Heart left ventricle (tissue), 16 donors: ENCODE measurements around the gene SPDYE4. TPM values are rescaled to one million over a fixed set of nuclear protein-coding genes. Genes with fewer than 3 reads are reported as not detected.

Experiments used
- ATAC-seq, 4 donors: fragments of 200-7000 bp; cut with Tn5 transposase; one replicate each; pipeline ENCODE4 v1.9.1; 2020 to 2022; ENCODE audit warnings: moderate library complexity in 4 of 4, mild to moderate bottlenecking in 3 of 4, moderate number of reproducible peaks in 1 of 4
- DNase-seq, 5 donors: peaks; one replicate each; pipeline ENCODE4 v3.0.0-alpha.2; 2020
- H3K27ac ChIP-seq, 12 donors: fragments of 200-600 bp; sonication (generic) in 4 of 12; one replicate each; pipeline versions ENCODE4 v1.5.0 to v1.8.0; 2016 to 2022; ENCODE audit warnings: mild to moderate bottlenecking in 2 of 12
- H3K27me3 ChIP-seq, 9 donors: fragments of 200-600 bp; sonication (generic) in 2 of 9; one replicate each; pipeline versions ENCODE4 v1.5.1 to v1.8.0; 2016 to 2022; ENCODE audit warnings: mild to moderate bottlenecking in 3 of 9
- H3K36me3 ChIP-seq, 9 donors: fragments of 200-600 bp; sonication (generic) in 2 of 9; one replicate each; pipeline versions ENCODE4 v1.5.0 to v1.8.0; 2018 to 2022; ENCODE audit warnings: mild to moderate bottlenecking in 2 of 9
- H3K4me1 ChIP-seq, 12 donors: fragments of 200-600 bp; sonication (generic) in 4 of 12; one replicate each; pipeline versions ENCODE4 v1.5.0 to v1.8.0; 2016 to 2022; ENCODE audit warnings: mild to moderate bottlenecking in 3 of 12
- H3K4me3 ChIP-seq, 12 donors: fragments of 200-600 bp; sonication (generic) in 4 of 12; one replicate each; pipeline versions ENCODE4 v1.5.0 to v1.8.0; 2017 to 2022; ENCODE audit warnings: mild to moderate bottlenecking in 9 of 12, moderate library complexity in 4 of 12
- H3K9me3 ChIP-seq, 12 donors: fragments of 200-600 bp; sonication (generic) in 4 of 12; one replicate each; pipeline versions ENCODE4 v1.5.0 to v1.8.0; 2016 to 2022; ENCODE audit warnings: mild to moderate bottlenecking in 1 of 12
- POLR2A ChIP-seq, 2 donors: fragments of 450-650 bp; IDR thresholded peaks; one replicate each; pipeline ENCODE4 v1.6.1; 2017; ENCODE audit warnings: antibody characterized with exemption in 2 of 2, mild to moderate bottlenecking in 2 of 2, moderate library complexity in 2 of 2
- WGBS, 4 donors: extraction: QIAGEN DNeasy Blood & Tissue Kit in 2 of 4; methylation state at CpG; one replicate each; pipeline versions ENCODE4 v1.1.5 to v1.1.7; 2013 to 2018; 5-methylcytosine and 5-hydroxymethylcytosine counted together
- intact Hi-C, 10 donors: fragments of 100-400 bp; cut with DNase I; formaldehyde crosslinking; loops; one replicate each; pipeline versions ENCODE4 v1.11.1 to v1.14.2; 2022
- polyA plus RNA-seq, 2 donors: library from polyadenylated mRNA; stranded (reverse); fragments of 200-250 nt; gene quantifications; one replicate each; pipeline ENCODE4 v1.2.3, GENCODE V29; 2013
- total RNA-seq, 9 donors: library from RNA; depleted of rRNA in 2 of 9; stranded (reverse); fragments of >200 nt in 2 of 9; fragmentation: NEBNext Ultra II Directional in 3 of 9; extraction: Animal tissue kit (Norgen Biotek cat#: 25700) in 3 of 9; gene quantifications; one replicate each; pipeline versions ENCODE4 v1.1.0 to v1.2.4, GENCODE V29; 2016 to 2023
- TF ChIP-seq, protein P1 (sequence below), 12 donors: fragments of 200-600 bp; sonication (generic) in 4 of 12; IDR thresholded peaks; one replicate each; pipeline versions ENCODE4 v1.5.0 to v1.8.0; 2018 to 2022; ENCODE audit warnings: antibody characterized with exemption in 12 of 12, mild to moderate bottlenecking in 5 of 12
- donor health status: ischemic (EF 13 %, LVEDD 7.1; RV severe dilation, severe dysfunction).
- donor health status: healthy with polysubstance abuse.
- donor health status: DM: no; HTN: yes; CAD: no.
- donor health status: DM: no; HTN: no; CAD: no.
- donor health status: ischemic (EF 25% LVEDD 6.9; RV normal size, moderate dysfunction).
- donor health status: ischemic (EF 25% LVEDD 5.7; RV mildly dilated, moderate dysfunction).
- donor health status: healthy.
- donor health status: DM: yes; HTN: yes; CAD: no.
- donor health status: ischemic (EF 35%, LVEDD 5.7; RV mildly dilated, moderate dysfunction).
- donor health status: nonischemic (EF 11% LVEDD 7.7; RV severe dilation, severe dysfunction).
- donor health status: DM: yes; HTN: yes; CAD: no.
- donor health status: PGD.
- donor health status: ischemic (EF 29% LVEDD 5.4; RV normal size, mild dysfunction).
- donor health status: nonischemic (EF 23%, LVEDD 6.1; RV moderate dilation, normal function).

SPDYE4 gene
- total and polyA plus RNA-seq, 11 donors: not detected

DNA sequence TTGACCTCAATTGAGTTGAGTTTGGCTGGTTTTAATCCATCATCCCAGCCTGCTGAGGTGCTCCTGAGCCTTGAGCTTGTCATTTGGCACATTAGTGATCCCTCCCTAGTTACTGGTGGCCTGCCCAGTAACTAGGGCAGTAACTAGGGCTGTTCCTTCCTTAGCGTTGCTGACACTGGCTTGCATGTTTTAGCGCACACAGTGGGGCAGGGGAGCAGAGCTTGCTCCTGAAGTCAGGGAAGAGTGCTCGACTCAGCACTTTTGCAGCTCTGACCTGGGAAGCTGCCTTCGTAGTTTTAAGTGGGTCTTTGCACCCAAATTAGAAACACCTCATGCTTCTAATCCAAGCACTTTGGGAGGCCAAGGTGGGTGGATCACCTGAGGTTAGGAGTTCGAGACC lies 29.4 kb downstream of the SPDYE4 start:
- intact Hi-C loops: no loop called here
- Histone ChIP-seq H3K36me3 (no peaks in the 10 kb centered on the region), H3K27ac (no peak overlapping the region), H3K4me1 (peaks cover 0 to 23% (median 2%) of the 10 kb centered on the region in 12 donors), H3K27me3 (no peaks in the 10 kb centered on the region), H3K9me3 (no peaks in the 10 kb centered on the region), H3K4me3 (no peak overlapping the region)
- DNase-seq (no peak), ATAC-seq (no peak)
- TF ChIP-seq POLR2A (IDR thresholded peaks at IDR 0.05): no peak
- TF ChIP-seq, protein P1, sequence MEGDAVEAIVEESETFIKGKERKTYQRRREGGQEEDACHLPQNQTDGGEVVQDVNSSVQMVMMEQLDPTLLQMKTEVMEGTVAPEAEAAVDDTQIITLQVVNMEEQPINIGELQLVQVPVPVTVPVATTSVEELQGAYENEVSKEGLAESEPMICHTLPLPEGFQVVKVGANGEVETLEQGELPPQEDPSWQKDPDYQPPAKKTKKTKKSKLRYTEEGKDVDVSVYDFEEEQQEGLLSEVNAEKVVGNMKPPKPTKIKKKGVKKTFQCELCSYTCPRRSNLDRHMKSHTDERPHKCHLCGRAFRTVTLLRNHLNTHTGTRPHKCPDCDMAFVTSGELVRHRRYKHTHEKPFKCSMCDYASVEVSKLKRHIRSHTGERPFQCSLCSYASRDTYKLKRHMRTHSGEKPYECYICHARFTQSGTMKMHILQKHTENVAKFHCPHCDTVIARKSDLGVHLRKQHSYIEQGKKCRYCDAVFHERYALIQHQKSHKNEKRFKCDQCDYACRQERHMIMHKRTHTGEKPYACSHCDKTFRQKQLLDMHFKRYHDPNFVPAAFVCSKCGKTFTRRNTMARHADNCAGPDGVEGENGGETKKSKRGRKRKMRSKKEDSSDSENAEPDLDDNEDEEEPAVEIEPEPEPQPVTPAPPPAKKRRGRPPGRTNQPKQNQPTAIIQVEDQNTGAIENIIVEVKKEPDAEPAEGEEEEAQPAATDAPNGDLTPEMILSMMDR (IDR thresholded peaks at IDR 0.05): no peak
- 70 to 81% (median 78%) methylated on average over 5 of the region's 5 CpGs for WGBS, 4 donors

DNA sequence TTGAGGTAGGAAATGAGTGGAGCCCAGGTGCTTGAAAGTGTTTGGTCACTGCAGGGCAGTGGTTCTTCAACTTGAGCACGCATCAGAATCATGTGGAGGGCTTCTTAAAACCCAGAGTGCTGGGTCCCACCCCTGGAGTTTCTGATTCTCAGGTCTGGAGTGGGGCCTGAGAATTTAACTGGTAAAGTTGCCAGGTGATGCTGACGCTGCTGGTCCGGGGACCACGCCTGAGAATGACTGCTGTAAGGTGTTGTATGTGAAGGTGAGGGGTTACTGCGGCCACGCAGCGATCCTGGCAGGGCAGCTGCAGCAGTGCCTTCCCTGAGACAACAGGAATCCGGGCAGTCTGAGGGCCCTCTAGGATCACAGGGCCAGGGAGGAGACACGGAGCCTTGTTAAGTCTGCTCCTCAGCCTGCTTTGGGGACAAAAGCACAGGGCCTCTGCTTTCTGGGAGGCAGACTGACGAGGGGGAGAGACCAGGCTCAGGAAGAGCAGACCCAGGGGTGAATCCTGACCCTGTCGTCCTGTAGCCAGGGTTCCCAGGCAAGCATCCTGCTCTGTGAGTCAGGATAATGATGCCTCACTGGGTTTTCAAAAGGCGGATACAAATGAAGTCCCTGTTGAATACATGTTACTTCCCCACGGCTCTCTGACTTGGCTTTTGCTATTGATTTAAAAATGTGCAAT lies 30.0 kb downstream of the SPDYE4 start:
- Histone ChIP-seq H3K4me1 (peaks cover 0 to 23% (median 2%) of the 10 kb centered on the region in 12 donors), H3K4me3 (no peak overlapping the region), H3K9me3 (no peaks in the 10 kb centered on the region), H3K27me3 (no peaks in the 10 kb centered on the region), H3K36me3 (no peaks in the 10 kb centered on the region), H3K27ac (no peak overlapping the region)
- DNase-seq (no peak), ATAC-seq (no peak)
- intact Hi-C loops: no loop called here
- no peak for TF ChIP-seq POLR2A (IDR thresholded peaks at IDR 0.05)
- TF ChIP-seq, protein P1 (IDR thresholded peaks at IDR 0.05): no peak
- 74 to 84% (median 80%) methylated on average over 13 of the region's 13 CpGs for WGBS, 4 donors

DNA sequence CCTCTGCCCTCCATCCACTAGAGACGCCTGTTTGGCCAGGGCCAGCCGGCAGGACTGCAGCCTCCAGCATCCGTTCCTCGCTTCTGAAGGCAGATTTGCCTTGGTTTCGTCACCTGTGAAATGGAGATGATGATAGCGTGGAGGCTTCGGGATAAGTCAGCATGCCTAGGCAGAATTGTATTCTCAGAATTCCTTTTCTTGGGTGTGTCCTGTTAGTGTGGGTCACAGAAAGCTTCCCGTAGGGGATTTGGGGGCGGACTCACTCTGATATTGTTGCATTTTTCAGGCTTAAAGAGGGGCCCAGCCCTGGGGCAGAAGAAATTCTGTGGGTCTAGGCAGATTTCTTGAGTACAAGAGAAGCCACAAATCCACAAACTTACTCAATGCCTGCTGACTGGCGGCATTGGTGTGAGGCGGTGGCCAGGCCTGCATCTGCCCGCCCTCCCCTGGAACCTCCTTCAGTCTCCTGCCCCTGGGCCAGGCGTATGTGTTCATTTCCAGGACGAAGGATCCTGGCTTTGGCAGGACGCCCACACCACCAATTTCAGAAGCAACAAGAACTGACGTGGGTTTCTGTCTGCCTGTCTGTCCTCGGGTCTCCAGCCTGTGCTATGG lies 31.3 kb downstream of the SPDYE4 start:
- ATAC-seq (peak in 2 of 4 donors; percentile 39 to 43), DNase-seq (no peak)
- peaks cover 0 to 14% (median 0%) of the 10 kb centered on the region in 12 donors for H3K4me1 ChIP-seq
- TF ChIP-seq, protein P1 (IDR thresholded peaks at IDR 0.05): no peak
- TF ChIP-seq POLR2A (IDR thresholded peaks at IDR 0.05): no peak
- intact Hi-C loops: no loop called here
- 67 to 73% (median 70%) methylated on average over 17 of the region's 17 CpGs for WGBS, 4 donors
- H3K36me3 ChIP-seq: no peaks in the 10 kb centered on the region
- no peaks in the 10 kb centered on the region for H3K9me3 ChIP-seq
- no peak overlapping the region for H3K27ac ChIP-seq
- H3K4me3 ChIP-seq: no peak overlapping the region
- H3K27me3 ChIP-seq: no peaks in the 10 kb centered on the region
